ENCODE data around the gene TULP4. TPM values are rescaled to one million over a fixed set of nuclear protein-coding genes. Genes with fewer than 3 reads are reported as not detected.

The TULP4 gene
- total RNA-seq, 4 donors from 2014 or later, result 76.7 to 118 (median 95.7) TPM

DNA sequence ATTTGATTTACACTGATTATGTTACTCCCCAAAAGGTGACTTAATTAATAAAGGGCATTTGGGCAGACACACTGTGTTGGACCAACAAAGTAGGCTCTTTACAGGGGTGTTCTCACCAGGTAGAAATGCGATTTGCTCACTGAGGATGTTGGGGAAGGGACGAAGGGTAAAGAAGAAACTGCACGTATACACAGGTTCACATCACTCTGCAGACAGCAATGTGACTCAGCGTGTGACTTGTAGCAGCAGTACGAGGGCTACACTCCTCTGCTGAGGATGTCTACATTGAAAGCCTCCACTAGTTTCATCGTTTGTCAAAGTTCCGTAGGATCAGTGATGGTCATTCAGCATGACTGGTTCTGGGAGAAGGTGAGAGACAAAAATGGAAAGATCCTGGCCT is 194.9 kb downstream of the TULP4 start:
- DNase-seq (ENCODE audit: low spot score), result no peak
- no peak for ATAC-seq (ENCODE audit: low FRiP score)
- TF ChIP-seq CTCF (IDR thresholded peaks at IDR 0.05), result no peak

GRCh38 chr6:158508450-158508849 is 196.2 kb downstream of the TULP4 start:
- DNase-seq (ENCODE audit: low spot score) (no peak), ATAC-seq (ENCODE audit: low FRiP score) (no peak)
- no peak for TF ChIP-seq CTCF (IDR thresholded peaks at IDR 0.05)

GRCh38 chr6:158509465-158509864 is 197.2 kb downstream of the TULP4 start:
- TF ChIP-seq CTCF (IDR thresholded peaks at IDR 0.05), result no peak
- ATAC-seq (ENCODE audit: low FRiP score) (no peak), DNase-seq (ENCODE audit: low spot score) (no peak)

DNA sequence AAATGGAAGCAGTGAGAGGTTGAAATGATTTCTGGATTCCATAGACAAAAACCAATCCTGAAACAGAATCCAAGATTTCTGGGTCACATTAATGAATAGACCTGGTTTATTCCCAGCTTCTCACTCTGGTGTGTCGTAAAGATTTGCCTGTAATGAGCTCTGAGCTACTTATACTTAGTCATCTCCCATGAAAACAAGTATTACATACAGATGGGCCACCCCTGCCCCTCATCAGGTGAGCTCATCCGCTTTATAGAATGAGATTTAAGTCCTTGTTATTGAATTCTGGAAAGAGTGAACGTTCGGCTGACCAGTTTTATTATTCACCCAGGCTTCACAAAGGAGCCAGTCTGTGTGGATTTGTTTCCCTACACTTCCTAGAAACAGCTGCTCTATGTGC is 200.5 kb downstream of the TULP4 start:
- no peak for TF ChIP-seq CTCF (IDR thresholded peaks at IDR 0.05)
- no peak for ATAC-seq (ENCODE audit: low FRiP score)
- DNase-seq (ENCODE audit: low spot score), result no peak

- TF ChIP-seq CTCF (IDR thresholded peaks at IDR 0.05), result no peak
- DNase-seq (ENCODE audit: low spot score), result no peak
Observed at GRCh38 chr6:158514176-158514575, 201.9 kb downstream of the TULP4 start.

DNA sequence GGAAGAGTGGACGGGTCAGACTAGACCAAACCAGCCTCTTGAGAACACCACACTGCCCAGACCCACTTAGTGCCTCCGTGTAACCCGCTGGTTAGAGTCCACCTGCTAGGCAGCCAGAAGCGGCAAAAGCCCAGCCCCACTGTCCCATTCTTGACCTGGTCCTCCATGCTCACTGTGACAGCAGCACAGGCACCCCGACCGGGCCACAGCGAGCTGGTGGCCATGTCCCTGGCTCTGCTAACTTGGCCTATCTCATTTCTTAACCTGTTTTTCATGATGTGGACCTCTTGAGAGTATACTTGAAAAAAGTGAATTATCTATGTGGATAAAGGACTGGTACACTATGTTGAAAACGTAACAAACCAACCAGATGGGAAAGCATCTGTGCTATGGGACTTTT is 202.7 kb downstream of the TULP4 start:
- ATAC-seq (ENCODE audit: low FRiP score) (no peak), DNase-seq (ENCODE audit: low spot score) (no peak)
- no peak for TF ChIP-seq CTCF (IDR thresholded peaks at IDR 0.05)

More at GRCh38 chr6:158514176-158514575, 201.9 kb downstream of the TULP4 start:
- ATAC-seq (ENCODE audit: low FRiP score), result no peak

DNA sequence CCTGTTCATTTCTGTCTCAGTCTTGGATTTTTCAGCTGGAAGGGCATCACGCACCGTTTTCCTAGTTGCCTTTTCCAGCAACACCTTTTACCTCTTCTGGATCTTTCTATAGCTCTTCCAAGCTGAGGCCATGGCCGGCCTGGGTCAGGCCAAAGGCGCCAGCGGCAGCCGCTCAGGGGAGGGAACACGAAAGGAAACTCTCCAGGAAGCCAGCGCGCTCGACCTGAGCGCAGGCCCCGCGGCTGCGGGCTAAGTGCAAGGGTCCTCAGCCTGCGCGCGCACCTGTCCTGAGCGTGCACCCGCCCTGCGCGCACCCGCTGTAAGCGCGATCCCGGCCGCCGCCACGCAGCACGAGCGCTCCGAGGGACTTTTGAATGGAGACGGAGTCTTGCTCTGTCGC is 203.8 kb downstream of the TULP4 start:
- DNase-seq (ENCODE audit: low spot score) (no peak), ATAC-seq (ENCODE audit: low FRiP score) (no peak)

More for the DNA sequence above, 203.8 kb downstream of the TULP4 start:
- no peak for TF ChIP-seq CTCF (IDR thresholded peaks at IDR 0.05)

Data from omental fat pad (tissue), 4 donors.